ENCODE results near the gene CLCN7. TPM values are rescaled to one million over a fixed set of nuclear protein-coding genes. Genes with fewer than 3 reads are reported as not detected.

CLCN7 gene
- total and polyA plus RNA-seq, 9 of the 15 experiments (the other 6 are each of a cell fraction or from before 2014, with no cell fraction given) = 0.06 to 126 (median 18.7) TPM

GRCh38 chr16:1503110-1503955 lies 28.5 kb upstream of the CLCN7 start:
- intact Hi-C loops (cut with micrococcal nuclease) (no loop called here), in situ Hi-C loops (cut with MboI) (no loop called here)
- peaks cover 0 to 34% of the 10 kb centered on the region in 2 experiments; a peak in 1 of 5 replicates for H3K4me1 ChIP-seq (replicated peaks in 1 of 2; ENCODE audit: control insufficient read depth in 2 of 2, insufficient read depth in 2 of 2, low read length in 2 of 2)
- peaks cover 80% of the 10 kb centered on the region; the same call in 1 of the 3 replicates for H3K36me3 ChIP-seq (ENCODE audit: control insufficient read depth, insufficient read depth, low read length)
- H3K27ac ChIP-seq (ENCODE audit: extremely low read depth, low read depth, low read length) = no peak overlapping the region
- TF ChIP-seq ZNF146 (CRISPR knock-in tag; IDR thresholded peaks at IDR 0.05; ENCODE audit: unreplicated experiment) (peak; percentile 95), THRA (IDR thresholded peaks at IDR 0.05) (no peak), CHD4 (IDR thresholded peaks at IDR 0.05; ENCODE audit: insufficient read depth, insufficient replicate concordance, low read depth, low read length, poor library complexity, severe bottlenecking) (peak; percentile 56)
- FAIRE-seq (no peak), ATAC-seq (no peak), DNase-seq (ENCODE audit: extremely low read depth in 1 of 4, low spot score in 3 of 4) (no peak)
- H3K79me2 ChIP-seq (ENCODE audit: control insufficient read depth, insufficient read depth, low read length) = no peaks in the 10 kb centered on the region
- WGBS (ENCODE audit: insufficient coverage, low coverage, missing lambda C conversion rate) = 98% methylated on average over 36 of the region's 37 CpGs
- no peaks in the 10 kb centered on the region for H3K27me3 ChIP-seq (ENCODE audit: control insufficient read depth in 2 of 2, insufficient read depth in 2 of 2, low read length in 2 of 2)
- H3K4me3 ChIP-seq = no peak overlapping the region
- H4K20me1 ChIP-seq (replicated peaks; ENCODE audit: control insufficient read depth, insufficient read depth, low read length) = no peaks in the 10 kb centered on the region
- no peak overlapping the region for H3K4me2 ChIP-seq (ENCODE audit: insufficient read depth, low read length)
- H3K9me3 ChIP-seq (replicated peaks; ENCODE audit: control insufficient read depth, insufficient read depth, low read depth, low read length) = no peaks in the 10 kb centered on the region
- ChIA-PET CTCF (ENCODE audit: low intra/inter-chr PET ratio) (no interaction called here), POLR2A (interaction anchor here (0.5 to 0.9 kb wide), 2 partner anchors 8 to 10 kb away, joined by 3 to 4 read pairs; partner anchors contain the start of gene TELO2)
- BruUV-seq (replicated peaks) = no TSS peak
- no peak overlapping the region for H2AFZ ChIP-seq (ENCODE audit: low read depth, low read length)
- H3K9ac ChIP-seq (ENCODE audit: insufficient read depth in 1 of 2, low read depth in 2 of 2, low read length in 2 of 2) = no peak overlapping the region; a peak in 1 of 4 replicates
- H3K9me1 ChIP-seq (ENCODE audit: control insufficient read depth, insufficient read depth, low read length) = no peaks in the 10 kb centered on the region

Data from K562 (cell line).